K562 (cell line): Measurements from ENCODE around the gene CNTFR.

Experiments used
- DNMT1 ChIP-seq: fragments of 450-650 bp; IDR thresholded peaks from 2 replicates; pipeline ENCODE4 v1.6.1; 2016; ENCODE audit warnings: antibody characterized with exemption, mild to moderate bottlenecking
- ETV1 ChIP-seq: fragments of 450-650 bp; conservative IDR thresholded peaks from 2 replicates; pipeline ENCODE4 v1.6.1; 2016; ENCODE audit warnings: missing genetic modification characterization, control low read depth, low read depth, missing compliant biosample characterization
- NCOA1 ChIP-seq: fragments of 450-650 bp; IDR thresholded peaks from 2 replicates; pipeline ENCODE4 v1.6.1; 2016; ENCODE audit warnings: low read depth
- NFIC ChIP-seq: fragments of 450-650 bp; IDR thresholded peaks from 2 replicates; pipeline ENCODE4 v1.6.1; 2017; ENCODE audit warnings: mild to moderate bottlenecking, inconsistent platforms
- POLR2A ChIP-seq: fragments of 450-650 bp; conservative IDR thresholded peaks from 2 replicates; pipeline ENCODE4 v1.6.1; 2016
- THRA ChIP-seq: fragments of 450-650 bp; IDR thresholded peaks from 2 replicates; pipeline ENCODE4 v1.6.1; 2017; ENCODE audit warnings: mild to moderate bottlenecking, moderate library complexity
- TF ChIP-seq, protein P1 (sequence below), 2 experiments: fragments of 450-650 bp; IDR thresholded peaks; 2 replicates each; pipeline ENCODE4 v1.6.1; 2016; ENCODE audit warnings: mild to moderate bottlenecking in 2 of 2, borderline replicate concordance in 1 of 2, low read depth in 1 of 2, moderate library complexity in 1 of 2
- TF ChIP-seq, protein P2 (sequence below), 3 experiments: IDR thresholded peaks in 2 of 3; conservative IDR thresholded peaks in 1 of 3; 2 replicates each; pipeline ENCODE4 v1.5.1; 2011 to 2012; ENCODE audit warnings: low read length in 3 of 3, mild to moderate bottlenecking in 3 of 3, control low read depth in 2 of 3, improper control_type of control experiment in 1 of 3, inconsistent platforms in 1 of 3, low read depth in 1 of 3, mixed read lengths in 1 of 3, moderate library complexity in 1 of 3; ENCODE audit not compliant: insufficient read depth in 2 of 3

GRCh38 chr9:34558364-34558763 lies 31.2 kb downstream of the CNTFR start:
- no peak for TF ChIP-seq DNMT1
- no peak for TF ChIP-seq THRA
- TF ChIP-seq, protein P1, sequence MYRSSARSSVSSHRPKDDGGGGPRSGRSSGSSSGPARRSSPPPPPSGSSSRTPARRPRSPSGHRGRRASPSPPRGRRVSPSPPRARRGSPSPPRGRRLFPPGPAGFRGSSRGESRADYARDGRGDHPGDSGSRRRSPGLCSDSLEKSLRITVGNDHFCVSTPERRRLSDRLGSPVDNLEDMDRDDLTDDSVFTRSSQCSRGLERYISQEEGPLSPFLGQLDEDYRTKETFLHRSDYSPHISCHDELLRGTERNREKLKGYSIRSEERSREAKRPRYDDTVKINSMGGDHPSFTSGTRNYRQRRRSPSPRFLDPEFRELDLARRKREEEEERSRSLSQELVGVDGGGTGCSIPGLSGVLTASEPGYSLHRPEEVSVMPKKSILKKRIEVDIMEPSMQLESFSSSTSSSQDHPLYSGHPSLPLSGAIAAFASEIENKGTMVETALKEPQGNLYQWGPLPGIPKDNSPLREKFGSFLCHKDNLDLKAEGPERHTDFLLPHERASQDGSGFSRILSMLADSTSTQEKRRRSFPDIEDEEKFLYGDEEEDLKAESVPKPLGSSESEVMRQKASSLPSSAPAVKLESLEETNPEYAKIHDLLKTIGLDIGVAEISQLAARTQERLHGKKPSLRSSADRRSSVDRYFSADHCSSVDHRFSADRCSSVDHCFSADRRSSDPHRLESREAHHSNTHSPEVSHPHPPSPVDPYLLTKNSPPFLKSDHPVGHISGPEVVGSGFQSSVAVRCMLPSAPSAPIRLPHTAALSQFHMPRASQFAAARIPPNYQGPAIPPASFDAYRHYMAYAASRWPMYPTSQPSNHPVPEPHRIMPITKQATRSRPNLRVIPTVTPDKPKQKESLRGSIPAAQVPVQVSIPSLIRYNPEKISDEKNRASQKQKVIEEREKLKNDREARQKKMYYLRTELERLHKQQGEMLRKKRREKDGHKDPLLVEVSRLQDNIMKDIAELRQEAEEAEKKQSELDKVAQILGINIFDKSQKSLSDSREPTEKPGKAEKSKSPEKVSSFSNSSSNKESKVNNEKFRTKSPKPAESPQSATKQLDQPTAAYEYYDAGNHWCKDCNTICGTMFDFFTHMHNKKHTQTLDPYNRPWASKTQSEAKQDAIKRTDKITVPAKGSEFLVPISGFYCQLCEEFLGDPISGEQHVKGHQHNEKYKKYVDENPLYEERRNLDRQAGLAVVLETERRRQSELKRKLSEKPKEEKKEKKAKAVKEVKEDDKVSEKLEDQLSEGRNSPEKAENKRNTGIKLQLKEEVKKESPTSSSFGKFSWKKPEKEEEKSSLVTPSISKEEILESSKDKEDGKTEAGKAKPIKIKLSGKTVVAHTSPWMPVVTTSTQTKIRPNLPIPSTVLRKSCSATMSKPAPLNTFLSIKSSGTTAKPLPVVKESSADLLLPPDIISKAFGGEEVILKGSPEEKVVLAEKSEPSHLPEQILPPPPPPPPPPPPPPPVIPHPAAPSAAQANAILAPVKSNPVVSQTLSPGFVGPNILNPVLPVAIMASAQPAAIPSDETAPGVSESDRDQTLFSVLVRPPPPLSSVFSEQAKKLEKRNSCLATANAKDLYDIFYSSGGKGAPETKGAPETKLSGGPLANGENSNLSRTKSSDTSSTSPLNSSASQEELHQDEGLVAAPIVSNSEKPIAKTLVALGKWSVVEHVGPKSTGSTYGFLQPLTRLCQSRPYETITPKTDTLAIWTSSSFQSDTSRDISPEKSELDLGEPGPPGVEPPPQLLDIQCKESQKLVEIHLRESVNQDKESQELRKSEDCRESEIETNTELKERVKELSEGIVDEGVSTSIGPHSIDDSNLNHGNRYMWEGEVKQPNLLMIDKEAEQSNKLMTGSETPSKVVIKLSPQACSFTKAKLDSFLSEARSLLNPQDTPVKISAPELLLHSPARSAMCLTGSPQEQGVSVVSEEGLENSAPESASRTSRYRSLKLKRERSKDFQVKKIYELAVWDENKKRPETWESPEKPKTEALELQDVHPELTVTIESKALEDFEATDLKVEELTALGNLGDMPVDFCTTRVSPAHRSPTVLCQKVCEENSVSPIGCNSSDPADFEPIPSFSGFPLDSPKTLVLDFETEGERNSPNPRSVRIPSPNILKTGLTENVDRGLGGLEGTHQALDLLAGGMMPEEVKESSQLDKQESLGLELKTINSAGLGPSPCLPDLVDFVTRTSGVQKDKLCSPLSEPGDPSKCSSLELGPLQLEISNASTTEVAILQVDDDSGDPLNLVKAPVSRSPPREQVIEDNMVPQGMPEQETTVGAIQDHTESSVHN (IDR thresholded peaks at IDR 0.05; ENCODE audit: borderline replicate concordance in 1 of 2, low read depth in 1 of 2) = no peak
- no peak for TF ChIP-seq ETV1 (tag)
- TF ChIP-seq NCOA1 = no peak
- TF ChIP-seq, protein P2, sequence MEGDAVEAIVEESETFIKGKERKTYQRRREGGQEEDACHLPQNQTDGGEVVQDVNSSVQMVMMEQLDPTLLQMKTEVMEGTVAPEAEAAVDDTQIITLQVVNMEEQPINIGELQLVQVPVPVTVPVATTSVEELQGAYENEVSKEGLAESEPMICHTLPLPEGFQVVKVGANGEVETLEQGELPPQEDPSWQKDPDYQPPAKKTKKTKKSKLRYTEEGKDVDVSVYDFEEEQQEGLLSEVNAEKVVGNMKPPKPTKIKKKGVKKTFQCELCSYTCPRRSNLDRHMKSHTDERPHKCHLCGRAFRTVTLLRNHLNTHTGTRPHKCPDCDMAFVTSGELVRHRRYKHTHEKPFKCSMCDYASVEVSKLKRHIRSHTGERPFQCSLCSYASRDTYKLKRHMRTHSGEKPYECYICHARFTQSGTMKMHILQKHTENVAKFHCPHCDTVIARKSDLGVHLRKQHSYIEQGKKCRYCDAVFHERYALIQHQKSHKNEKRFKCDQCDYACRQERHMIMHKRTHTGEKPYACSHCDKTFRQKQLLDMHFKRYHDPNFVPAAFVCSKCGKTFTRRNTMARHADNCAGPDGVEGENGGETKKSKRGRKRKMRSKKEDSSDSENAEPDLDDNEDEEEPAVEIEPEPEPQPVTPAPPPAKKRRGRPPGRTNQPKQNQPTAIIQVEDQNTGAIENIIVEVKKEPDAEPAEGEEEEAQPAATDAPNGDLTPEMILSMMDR (IDR thresholded peaks at IDR 0.05 in 2 of 3, conservative IDR thresholded peaks at IDR 0.05 in 1 of 3; ENCODE audit: insufficient read depth in 2 of 3, low read depth in 1 of 3, low read length in 3 of 3) = no peak
- no peak for TF ChIP-seq POLR2A
- TF ChIP-seq NFIC = no peak
